HepG2 (cell line): ENCODE measurements around the gene ECHS1. TPM values are rescaled to one million over a fixed set of nuclear protein-coding genes. Genes with fewer than 3 reads are reported as not detected.

Source experiments
- ATAC-seq: fragments of 200-7000 bp; cut with Tn5 transposase; 3 replicates; pipeline ENCODE4 v1.9.1; 2020; ENCODE audit warnings: mild to moderate bottlenecking, moderate library complexity
- BruUV-seq: library from RNA; stranded (reverse); fragments of 400-500 nt; replicated peaks from 2 replicates; lab custom pipeline; 2021; lab: Mats Ljungman, UMichigan
- CTCF ChIA-PET: fragments of 300-600 bp; formaldehyde crosslinking; extraction: SDS; loops from one replicate; lab custom pipeline; 2021; ENCODE audit warnings: low total read pairs, inconsistent platforms, low intra/inter-chr PET ratio; lab: Yijun Ruan, JAX
- POLR2A ChIA-PET: fragments of 350-600 bp; sonication (Branson Sonifier 250); formaldehyde crosslinking; loops from one replicate; lab custom pipeline; 2020; ENCODE audit warnings: antibody characterized with exemption, inconsistent platforms; lab: Yijun Ruan, JAX
- DNase-seq: peaks from one replicate; pipeline ENCODE4 v3.0.0-alpha.2; 2015; ENCODE audit warnings: low spot score
- FAIRE-seq: peaks from 3 replicates; lab custom pipeline; 2011; peaks lifted over from hg19 to GRCh38; lab: Jason Lieb, UNC
- H2AFZ ChIP-seq: one replicate; pipeline ENCODE4 v1.6.1; 2011; ENCODE audit warnings: low read length, inconsistent platforms
- H3K27ac ChIP-seq: fragments of 300-600 bp; 3 replicates; pipeline ENCODE4 v1.8.0; 2011; ENCODE audit warnings: mixed run types, mild to moderate bottlenecking, mixed read lengths, low read length, inconsistent platforms; ENCODE audit not compliant: insufficient read depth; ENCODE audit errors: extremely low read length
- H3K27me3 ChIP-seq, 2 experiments: fragments of 200-600 bp in 1 of 2; 2 replicates in 1 of 2; 3 replicates in 1 of 2; pipeline versions ENCODE4 v1.6.0 to v1.8.0; 2011; ENCODE audit warnings: low read length in 2 of 2, mild to moderate bottlenecking in 2 of 2, moderate library complexity in 2 of 2, inconsistent platforms in 1 of 2; ENCODE audit not compliant: insufficient read depth in 2 of 2, control insufficient read depth in 1 of 2
- H3K36me3 ChIP-seq, 2 experiments: fragments of 200-600 bp in 1 of 2; replicated peaks in 1 of 2; 2 replicates in 1 of 2; 3 replicates in 1 of 2; pipeline versions ENCODE4 v1.5.1 to v1.8.0; 2011; ENCODE audit warnings: low read length in 2 of 2, inconsistent platforms in 1 of 2; ENCODE audit not compliant: insufficient read depth in 2 of 2, control insufficient read depth in 1 of 2
- H3K4me1 ChIP-seq: 2 replicates; pipeline ENCODE4 v1.5.1; 2012; ENCODE audit warnings: low read length, inconsistent platforms; ENCODE audit not compliant: insufficient read depth
- H3K4me2 ChIP-seq: 2 replicates; pipeline ENCODE4 v1.6.0; 2011; ENCODE audit warnings: low read depth, low read length, inconsistent platforms
- H3K4me3 ChIP-seq, 3 experiments: fragments of 200-600 bp in 1 of 3; sonication (generic), shearing (Covaris generic) in 1 of 3; replicated peaks in 1 of 3; 2 replicates each; pipeline ENCODE4 v1.5.1; 2011 to 2016; ENCODE audit warnings: low read length in 3 of 3, inconsistent platforms in 2 of 3, low read depth in 2 of 3, mild to moderate bottlenecking in 2 of 3, control low read depth in 1 of 3, mixed read lengths in 1 of 3; ENCODE audit not compliant: insufficient read depth in 1 of 3
- H3K79me2 ChIP-seq: one replicate; pipeline ENCODE4 v1.6.1; 2011; ENCODE audit warnings: low read length, inconsistent platforms; ENCODE audit not compliant: insufficient read depth
- H3K9ac ChIP-seq: 2 replicates; pipeline ENCODE4 v1.6.0; 2011; ENCODE audit warnings: mild to moderate bottlenecking, low read depth, low read length, inconsistent platforms; ENCODE audit not compliant: insufficient read depth
- H3K9me3 ChIP-seq: 2 replicates; pipeline ENCODE4 v1.5.1; 2012; ENCODE audit warnings: mild to moderate bottlenecking, low read length
- H4K20me1 ChIP-seq: 2 replicates; pipeline ENCODE4 v1.6.0; 2011; ENCODE audit warnings: inconsistent platforms, mild to moderate bottlenecking, low read length, moderate library complexity; ENCODE audit not compliant: insufficient read depth
- AHR ChIP-seq: IDR thresholded peaks from 2 replicates; pipeline ENCODE4 v1.6.1; 2018; ENCODE audit warnings: missing genetic modification reagents, missing compliant biosample characterization
- ARID2 ChIP-seq: sonication (generic); formaldehyde crosslinking; IDR thresholded peaks from 2 replicates; pipeline ENCODE4 v1.8.1; 2022; ENCODE audit warnings: mild to moderate bottlenecking, missing genetic modification reagents, borderline replicate concordance
- KLF11 ChIP-seq: IDR thresholded peaks from 2 replicates; pipeline ENCODE4 v1.6.1; 2016; ENCODE audit warnings: missing compliant biosample characterization
- RBM39 ChIP-seq: fragments of 200-400 bp; formaldehyde crosslinking; IDR thresholded peaks from one replicate; pipeline ENCODE4 v1.6.1; 2018; ENCODE audit warnings: antibody characterized with exemption, mild to moderate bottlenecking, low read depth, low read length; ENCODE audit not compliant: poor library complexity, severe bottlenecking
- SP1 ChIP-seq, 2 experiments: fragments of 450-650 bp in 1 of 2; sonication (generic) in 1 of 2; formaldehyde crosslinking in 1 of 2; IDR thresholded peaks; 2 replicates each; pipeline versions ENCODE4 v1.4.0 to v1.6.1; 2016 to 2020; ENCODE audit warnings: missing genetic modification reagents in 1 of 2
- SSRP1 ChIP-seq: IDR thresholded peaks from 2 replicates; pipeline ENCODE4 v1.6.1; 2016; ENCODE audit warnings: control low read depth
- TBX2 ChIP-seq: sonication (generic); formaldehyde crosslinking; IDR thresholded peaks from 2 replicates; pipeline ENCODE4 v1.5.0; 2020; ENCODE audit warnings: missing genetic modification reagents, mild to moderate bottlenecking, borderline replicate concordance
- ZBTB38 ChIP-seq: sonication (generic); formaldehyde crosslinking; IDR thresholded peaks from 2 replicates; pipeline ENCODE4 v1.5.1; 2020; ENCODE audit warnings: mild to moderate bottlenecking, missing genetic modification reagents
- ZNF619 ChIP-seq: sonication (generic); formaldehyde crosslinking; IDR thresholded peaks from 2 replicates; pipeline ENCODE4 v1.4.0; 2020; ENCODE audit warnings: mild to moderate bottlenecking, missing genetic modification reagents
- ZNF883 ChIP-seq: sonication (generic); formaldehyde crosslinking; IDR thresholded peaks from 2 replicates; pipeline ENCODE4 v1.5.1; 2020; ENCODE audit warnings: mild to moderate bottlenecking, missing genetic modification reagents; ENCODE audit errors: not compliant biosample characterization
- WGBS: methylation state at CpG from one replicate; pipeline ENCODE4 v1.1.6; 2017; ENCODE audit warnings: low lambda C conversion rate; 5-methylcytosine and 5-hydroxymethylcytosine counted together
- in situ Hi-C: cut with HindIII; loops from 2 replicates; pipeline ENCODE4 v1.10.0; 2017; ENCODE audit warnings: low pct_unique_long_range_greater_than_20kb; ENCODE audit not compliant: extremely low pct_ligation_motif_present
- intact Hi-C: fragments of 100-400 bp; cut with micrococcal nuclease; formaldehyde crosslinking; loops from one replicate; pipeline ENCODE4 v1.10.0; 2022; ENCODE audit not compliant: unreplicated experiment
- polyA plus RNA-seq, 8 experiments: library from polyadenylated mRNA; depleted of rRNA in 3 of 8; stranded (reverse) in 7 of 8; unstranded in 1 of 8; fragments of >200 nt; fragmentation: Illumina TruSeq in 4 of 8; extraction: Trizol in 4 of 8; gene quantifications; 2 replicates each; pipeline versions ENCODE4 v1.2.1 to v1.2.3, GENCODE V29; 2011 to 2016; ENCODE audit warnings: low read depth in 4 of 8, missing spikeins in 1 of 8, mixed read lengths in 1 of 8; ENCODE audit not compliant: insufficient read depth in 1 of 8
- total RNA-seq, 5 experiments: library from RNA; depleted of rRNA; stranded (reverse); fragments of >200 nt; fragmentation: Illumina TruSeq; extraction: Trizol; gene quantifications; 2 replicates each; pipeline ENCODE4 v1.2.3, GENCODE V29; 2016; ENCODE audit warnings: low read depth in 1 of 5
- TF ChIP-seq, protein P1 (sequence below): sonication (generic); formaldehyde crosslinking; IDR thresholded peaks from 2 replicates; pipeline ENCODE4 v1.5.0; 2020; ENCODE audit warnings: mild to moderate bottlenecking, missing genetic modification reagents, moderate library complexity
- TF ChIP-seq, protein P2 (sequence below): sonication (generic); formaldehyde crosslinking; IDR thresholded peaks from 2 replicates; pipeline ENCODE4 v1.8.0; 2023; ENCODE audit warnings: mild to moderate bottlenecking, missing genetic modification reagents
- TF ChIP-seq, protein P3 (sequence below): sonication (generic); formaldehyde crosslinking; IDR thresholded peaks from 2 replicates; pipeline ENCODE4 v1.5.0; 2020; ENCODE audit warnings: mild to moderate bottlenecking, missing genetic modification reagents, borderline replicate concordance

Gene ECHS1
- total and polyA plus RNA-seq, 2 of the 13 experiments (the other 11 are each of a cell fraction or from before 2014, with no cell fraction given), result 32.7 to 195 TPM

DNA sequence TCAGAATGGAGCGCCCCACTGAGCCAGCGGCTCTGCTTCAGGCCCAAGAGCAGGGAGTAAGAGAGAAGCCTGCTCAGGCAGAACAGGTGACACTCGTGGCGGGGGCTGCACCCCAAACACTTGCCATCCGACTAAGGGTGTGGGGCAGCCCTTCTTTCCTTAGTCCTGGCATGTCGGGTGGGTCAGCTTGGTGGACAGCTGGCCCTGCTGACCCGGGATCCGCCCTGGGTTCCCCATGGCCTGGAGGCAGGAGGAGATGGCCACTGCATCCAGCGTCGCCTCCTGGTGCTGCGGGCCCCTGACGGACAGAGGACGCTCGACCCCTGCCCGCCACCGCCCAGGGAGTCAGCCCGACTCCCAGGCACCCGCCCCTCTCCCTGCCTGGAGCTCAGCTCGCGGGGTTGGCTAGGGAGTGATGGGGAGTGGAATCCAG lies 4.7 kb upstream of the ECHS1 start:
- ATAC-seq, result peak; percentile 39
- peak overlapping the region; percentile 79 for H3K9ac ChIP-seq
- TF ChIP-seq ZBTB38 (CRISPR knock-in tag), result 0 out of 2 replicates have a peak, but pooled peaks have one; percentile 5
- TF ChIP-seq, protein P1, sequence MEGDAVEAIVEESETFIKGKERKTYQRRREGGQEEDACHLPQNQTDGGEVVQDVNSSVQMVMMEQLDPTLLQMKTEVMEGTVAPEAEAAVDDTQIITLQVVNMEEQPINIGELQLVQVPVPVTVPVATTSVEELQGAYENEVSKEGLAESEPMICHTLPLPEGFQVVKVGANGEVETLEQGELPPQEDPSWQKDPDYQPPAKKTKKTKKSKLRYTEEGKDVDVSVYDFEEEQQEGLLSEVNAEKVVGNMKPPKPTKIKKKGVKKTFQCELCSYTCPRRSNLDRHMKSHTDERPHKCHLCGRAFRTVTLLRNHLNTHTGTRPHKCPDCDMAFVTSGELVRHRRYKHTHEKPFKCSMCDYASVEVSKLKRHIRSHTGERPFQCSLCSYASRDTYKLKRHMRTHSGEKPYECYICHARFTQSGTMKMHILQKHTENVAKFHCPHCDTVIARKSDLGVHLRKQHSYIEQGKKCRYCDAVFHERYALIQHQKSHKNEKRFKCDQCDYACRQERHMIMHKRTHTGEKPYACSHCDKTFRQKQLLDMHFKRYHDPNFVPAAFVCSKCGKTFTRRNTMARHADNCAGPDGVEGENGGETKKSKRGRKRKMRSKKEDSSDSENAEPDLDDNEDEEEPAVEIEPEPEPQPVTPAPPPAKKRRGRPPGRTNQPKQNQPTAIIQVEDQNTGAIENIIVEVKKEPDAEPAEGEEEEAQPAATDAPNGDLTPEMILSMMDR (CRISPR knock-in tag), result peak; percentile 23; the same call in 1 of the 2 replicates
- no peak for TF ChIP-seq KLF11 (CRISPR knock-in tag)
- no peak for TF ChIP-seq ZNF883 (CRISPR knock-in tag)
- TF ChIP-seq, protein P2, sequence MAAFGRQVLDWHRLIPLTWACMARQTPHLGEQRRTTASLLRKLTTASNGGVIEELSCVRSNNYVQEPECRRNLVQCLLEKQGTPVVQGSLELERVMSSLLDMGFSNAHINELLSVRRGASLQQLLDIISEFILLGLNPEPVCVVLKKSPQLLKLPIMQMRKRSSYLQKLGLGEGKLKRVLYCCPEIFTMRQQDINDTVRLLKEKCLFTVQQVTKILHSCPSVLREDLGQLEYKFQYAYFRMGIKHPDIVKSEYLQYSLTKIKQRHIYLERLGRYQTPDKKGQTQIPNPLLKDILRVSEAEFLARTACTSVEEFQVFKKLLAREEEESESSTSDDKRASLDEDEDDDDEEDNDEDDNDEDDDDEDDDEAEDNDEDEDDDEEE (CRISPR knock-in tag), result 0 out of 2 replicates have a peak, but pooled peaks have one; percentile 12
- TF ChIP-seq TBX2 (CRISPR knock-in tag), result no peak
- TF ChIP-seq, protein P3, sequence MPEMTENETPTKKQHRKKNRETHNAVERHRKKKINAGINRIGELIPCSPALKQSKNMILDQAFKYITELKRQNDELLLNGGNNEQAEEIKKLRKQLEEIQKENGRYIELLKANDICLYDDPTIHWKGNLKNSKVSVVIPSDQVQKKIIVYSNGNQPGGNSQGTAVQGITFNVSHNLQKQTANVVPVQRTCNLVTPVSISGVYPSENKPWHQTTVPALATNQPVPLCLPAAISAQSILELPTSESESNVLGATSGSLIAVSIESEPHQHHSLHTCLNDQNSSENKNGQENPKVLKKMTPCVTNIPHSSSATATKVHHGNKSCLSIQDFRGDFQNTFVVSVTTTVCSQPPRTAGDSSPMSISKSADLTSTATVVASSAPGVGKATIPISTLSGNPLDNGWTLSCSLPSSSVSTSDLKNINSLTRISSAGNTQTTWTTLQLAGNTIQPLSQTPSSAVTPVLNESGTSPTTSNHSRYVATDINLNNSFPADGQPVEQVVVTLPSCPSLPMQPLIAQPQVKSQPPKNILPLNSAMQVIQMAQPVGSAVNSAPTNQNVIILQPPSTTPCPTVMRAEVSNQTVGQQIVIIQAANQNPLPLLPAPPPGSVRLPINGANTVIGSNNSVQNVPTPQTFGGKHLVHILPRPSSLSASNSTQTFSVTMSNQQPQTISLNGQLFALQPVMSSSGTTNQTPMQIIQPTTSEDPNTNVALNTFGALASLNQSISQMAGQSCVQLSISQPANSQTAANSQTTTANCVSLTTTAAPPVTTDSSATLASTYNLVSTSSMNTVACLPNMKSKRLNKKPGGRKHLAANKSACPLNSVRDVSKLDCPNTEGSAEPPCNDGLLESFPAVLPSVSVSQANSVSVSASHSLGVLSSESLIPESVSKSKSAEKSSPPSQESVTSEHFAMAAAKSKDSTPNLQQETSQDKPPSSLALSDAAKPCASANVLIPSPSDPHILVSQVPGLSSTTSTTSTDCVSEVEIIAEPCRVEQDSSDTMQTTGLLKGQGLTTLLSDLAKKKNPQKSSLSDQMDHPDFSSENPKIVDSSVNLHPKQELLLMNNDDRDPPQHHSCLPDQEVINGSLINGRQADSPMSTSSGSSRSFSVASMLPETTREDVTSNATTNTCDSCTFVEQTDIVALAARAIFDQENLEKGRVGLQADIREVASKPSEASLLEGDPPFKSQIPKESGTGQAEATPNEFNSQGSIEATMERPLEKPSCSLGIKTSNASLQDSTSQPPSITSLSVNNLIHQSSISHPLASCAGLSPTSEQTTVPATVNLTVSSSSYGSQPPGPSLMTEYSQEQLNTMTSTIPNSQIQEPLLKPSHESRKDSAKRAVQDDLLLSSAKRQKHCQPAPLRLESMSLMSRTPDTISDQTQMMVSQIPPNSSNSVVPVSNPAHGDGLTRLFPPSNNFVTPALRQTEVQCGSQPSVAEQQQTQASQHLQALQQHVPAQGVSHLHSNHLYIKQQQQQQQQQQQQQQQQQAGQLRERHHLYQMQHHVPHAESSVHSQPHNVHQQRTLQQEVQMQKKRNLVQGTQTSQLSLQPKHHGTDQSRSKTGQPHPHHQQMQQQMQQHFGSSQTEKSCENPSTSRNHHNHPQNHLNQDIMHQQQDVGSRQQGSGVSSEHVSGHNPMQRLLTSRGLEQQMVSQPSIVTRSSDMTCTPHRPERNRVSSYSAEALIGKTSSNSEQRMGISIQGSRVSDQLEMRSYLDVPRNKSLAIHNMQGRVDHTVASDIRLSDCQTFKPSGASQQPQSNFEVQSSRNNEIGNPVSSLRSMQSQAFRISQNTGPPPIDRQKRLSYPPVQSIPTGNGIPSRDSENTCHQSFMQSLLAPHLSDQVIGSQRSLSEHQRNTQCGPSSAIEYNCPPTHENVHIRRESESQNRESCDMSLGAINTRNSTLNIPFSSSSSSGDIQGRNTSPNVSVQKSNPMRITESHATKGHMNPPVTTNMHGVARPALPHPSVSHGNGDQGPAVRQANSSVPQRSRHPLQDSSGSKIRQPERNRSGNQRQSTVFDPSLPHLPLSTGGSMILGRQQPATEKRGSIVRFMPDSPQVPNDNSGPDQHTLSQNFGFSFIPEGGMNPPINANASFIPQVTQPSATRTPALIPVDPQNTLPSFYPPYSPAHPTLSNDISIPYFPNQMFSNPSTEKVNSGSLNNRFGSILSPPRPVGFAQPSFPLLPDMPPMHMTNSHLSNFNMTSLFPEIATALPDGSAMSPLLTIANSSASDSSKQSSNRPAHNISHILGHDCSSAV (CRISPR knock-in tag), result 0 out of 2 replicates have a peak, but pooled peaks have one; percentile 11
- peak; percentile 46 for TF ChIP-seq RBM39
- peak; percentile 8; the same call in 1 of the 2 replicates for TF ChIP-seq ZNF619 (CRISPR knock-in tag)
- TF ChIP-seq AHR (CRISPR knock-in tag), result peak; percentile 40; the same call in 1 of the 2 replicates
- TF ChIP-seq SP1 (IDR thresholded peaks at IDR 0.05), result no peak
- TF ChIP-seq SP1 (CRISPR knock-in tag; IDR thresholded peaks at IDR 0.05), result 0 out of 2 replicates have a peak, but pooled peaks have one; percentile 7
- 0 out of 2 replicates have a peak, but pooled peaks have one; percentile 3 for TF ChIP-seq ARID2
- no peak for TF ChIP-seq SSRP1 (CRISPR knock-in tag)

More for the DNA sequence above, 4.7 kb upstream of the ECHS1 start:
- H3K9me3 ChIP-seq, result no peaks in the 10 kb centered on the region
- H3K36me3 ChIP-seq, result no peaks in the 10 kb centered on the region
- no peaks in the 10 kb centered on the region for H4K20me1 ChIP-seq
- peak overlapping the region; percentile 93 for H3K4me2 ChIP-seq
- CTCF ChIA-PET, result no interaction called here
- DNase-seq (no peak), FAIRE-seq (no peak)
- intact Hi-C loops, result loop anchor here (10.0 kb wide), 1 partner anchor 53 kb away; no protein-coding TSS in a partner anchor
- H3K4me3 ChIP-seq, result peak overlapping the region; percentile 56 to 86 (median 72)
- H3K27ac ChIP-seq, result peak overlapping the region; percentile 82
- H3K4me1 ChIP-seq, result peaks cover 25% of the 10 kb centered on the region
- H3K79me2 ChIP-seq, result no peaks in the 10 kb centered on the region
- in situ Hi-C loops, result no loop called here
- BruUV-seq, result no TSS peak
- peaks cover 0 to 3% of the 10 kb centered on the region in 2 experiments; a peak in 1 of 5 replicates for H3K27me3 ChIP-seq
- no CpG with 5 or more reads among the region's 20 CpGs for WGBS
- no peak overlapping the region for H2AFZ ChIP-seq
- POLR2A ChIA-PET, result interaction anchor here (1.1 to 4.6 kb wide), 8 partner anchors 9 to 54 kb away, joined by 4 to 78 read pairs (median 8); partner anchors contain the start of genes FUOM, MTG1 and PRAP1
